ENCODE measurements around the gene CCT6A. TPM values are rescaled to one million over a fixed set of nuclear protein-coding genes. Genes with fewer than 3 reads are reported as not detected.
"Not testable (repeated sequence)": the region's sequence is repeated elsewhere in the genome, so short reads cannot be mapped to it uniquely, and the experiment has no call there.

The CCT6A gene, protein sequence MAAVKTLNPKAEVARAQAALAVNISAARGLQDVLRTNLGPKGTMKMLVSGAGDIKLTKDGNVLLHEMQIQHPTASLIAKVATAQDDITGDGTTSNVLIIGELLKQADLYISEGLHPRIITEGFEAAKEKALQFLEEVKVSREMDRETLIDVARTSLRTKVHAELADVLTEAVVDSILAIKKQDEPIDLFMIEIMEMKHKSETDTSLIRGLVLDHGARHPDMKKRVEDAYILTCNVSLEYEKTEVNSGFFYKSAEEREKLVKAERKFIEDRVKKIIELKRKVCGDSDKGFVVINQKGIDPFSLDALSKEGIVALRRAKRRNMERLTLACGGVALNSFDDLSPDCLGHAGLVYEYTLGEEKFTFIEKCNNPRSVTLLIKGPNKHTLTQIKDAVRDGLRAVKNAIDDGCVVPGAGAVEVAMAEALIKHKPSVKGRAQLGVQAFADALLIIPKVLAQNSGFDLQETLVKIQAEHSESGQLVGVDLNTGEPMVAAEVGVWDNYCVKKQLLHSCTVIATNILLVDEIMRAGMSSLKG
- total RNA-seq = 259 and 263 TPM in 2 replicates

DNA sequence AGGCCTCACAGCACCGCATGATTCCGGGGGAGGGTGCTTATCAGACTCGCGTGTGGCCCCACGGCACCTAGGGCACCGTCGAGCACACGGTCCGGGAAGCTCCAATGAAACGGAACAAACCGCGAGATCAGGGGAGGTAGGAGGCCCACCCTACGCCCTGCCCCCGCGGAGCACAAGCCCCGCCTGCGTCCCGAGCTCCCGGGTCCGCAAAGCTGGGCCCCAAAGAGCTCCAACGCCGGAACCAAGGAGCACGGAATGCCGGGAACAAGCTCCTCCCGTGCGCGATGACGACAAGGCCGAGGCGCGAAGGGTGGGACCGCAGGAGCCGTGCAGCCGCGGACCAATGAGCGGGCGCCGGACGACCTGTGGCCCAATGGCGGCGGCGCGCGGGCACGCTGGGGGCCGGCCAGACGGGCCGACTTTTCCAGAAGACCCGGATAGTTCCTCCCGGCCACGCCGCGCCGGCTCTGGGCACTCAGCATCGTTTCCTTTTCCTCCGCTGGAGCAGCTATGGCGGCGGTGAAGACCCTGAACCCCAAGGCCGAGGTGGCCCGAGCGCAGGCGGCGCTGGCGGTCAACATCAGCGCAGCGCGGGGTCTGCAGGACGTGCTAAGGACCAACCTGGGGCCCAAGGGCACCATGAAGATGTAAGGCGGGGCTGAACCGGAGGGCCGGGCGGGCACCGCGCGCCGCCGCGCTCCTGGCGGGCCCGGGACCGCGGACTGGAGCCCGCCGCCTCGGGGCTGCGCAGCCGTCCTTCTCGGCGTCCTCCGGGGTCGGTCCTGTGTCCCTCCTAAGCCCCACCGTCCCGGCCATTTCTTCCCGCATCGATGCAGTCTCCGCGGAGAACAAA, at the start of gene CCT6A, which contains the start of gene PSPH:
Gene CCT6A (plus strand): TSS at position 427 of the 853 bp plus-strand sequence. CDS start 84 bp downstream, at position 511.
Gene PSPH (minus strand): TSS at position 106 of the 853 bp plus-strand sequence. CDS start 30,232 bp downstream, outside the sequence.
- peak within 1 kb of the TSS; percentile 93 for H3K27ac Mint-ChIP-seq
- H3K4me1 Mint-ChIP-seq (ENCODE audit: low read depth) = peaks cover 36% of the 10 kb centered on the region
- H3K27me3 Mint-ChIP-seq (ENCODE audit: low read depth) = no peaks in the 10 kb centered on the region
- peaks cover 51% of the 10 kb centered on the region for H3K36me3 Mint-ChIP-seq (ENCODE audit: low read depth)
- intact Hi-C loops (cut with micrococcal nuclease) = loop anchor here (1.0 to 5.0 kb wide), 7 partner anchors 13 to 479 kb away; partner anchors contain the start of genes CHCHD2, MRPS17, NIPSNAP2 and SUMF2
- H3K4me3 Mint-ChIP-seq (ENCODE audit: low read depth) = peak within 1 kb of the TSS; percentile 95
- H3K9me3 Mint-ChIP-seq = no peaks in the 10 kb centered on the region
- DNase-seq (ENCODE audit: low spot score) = peak; percentile 87

- H3K4me1 Mint-ChIP-seq (ENCODE audit: low read depth) = peaks cover 16% of the 10 kb centered on the region
- peaks cover 13% of the 10 kb centered on the region for H3K36me3 Mint-ChIP-seq (ENCODE audit: low read depth)
- no peak overlapping the region for H3K4me3 Mint-ChIP-seq (ENCODE audit: low read depth)
- H3K9me3 Mint-ChIP-seq = no peaks in the 10 kb centered on the region
- intact Hi-C loops (cut with micrococcal nuclease) = loop anchor here (1.0 kb wide), 1 partner anchor 71 kb away; no protein-coding TSS in a partner anchor
- no peak for DNase-seq (ENCODE audit: low spot score)
- no peak overlapping the region for H3K27ac Mint-ChIP-seq
- H3K27me3 Mint-ChIP-seq (ENCODE audit: low read depth) = no peaks in the 10 kb centered on the region
Observed at GRCh38 chr7:56003749-56004148, 47.8 kb upstream of the CCT6A start.

DNA sequence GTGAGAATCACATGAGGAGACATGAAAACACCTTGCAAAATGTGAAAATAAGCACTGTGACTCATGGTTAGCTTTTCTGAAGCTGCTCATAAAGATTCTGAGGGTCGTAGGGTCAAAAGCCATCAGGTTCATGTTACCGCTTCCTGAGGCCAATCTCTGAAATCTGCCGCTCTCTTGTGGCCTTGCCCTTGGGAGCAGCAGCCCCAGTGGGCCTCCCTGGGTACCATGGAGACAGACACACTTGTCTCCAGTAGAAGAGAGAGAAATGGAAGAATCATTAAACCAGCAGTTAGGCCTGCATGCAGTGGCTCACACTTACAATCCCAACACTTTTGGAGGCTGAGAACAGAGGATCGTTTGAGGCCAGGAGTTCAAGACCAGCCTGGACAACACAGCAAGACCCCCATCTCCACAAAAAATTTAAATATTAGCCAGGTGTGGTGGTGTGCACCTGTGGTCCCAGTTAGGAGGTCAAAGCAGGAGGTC, 44.4 kb upstream of the CCT6A start:
- no peaks in the 10 kb centered on the region for H3K9me3 Mint-ChIP-seq
- no peaks in the 10 kb centered on the region for H3K27me3 Mint-ChIP-seq (ENCODE audit: low read depth)
- H3K4me3 Mint-ChIP-seq (ENCODE audit: low read depth) = no peak overlapping the region
- peaks cover 2% of the 10 kb centered on the region for H3K4me1 Mint-ChIP-seq (ENCODE audit: low read depth)
- intact Hi-C loops (cut with micrococcal nuclease) = no loop called here
- peaks cover 9% of the 10 kb centered on the region for H3K36me3 Mint-ChIP-seq (ENCODE audit: low read depth)
- no peak overlapping the region for H3K27ac Mint-ChIP-seq
- no peak for DNase-seq (ENCODE audit: low spot score)

DNA sequence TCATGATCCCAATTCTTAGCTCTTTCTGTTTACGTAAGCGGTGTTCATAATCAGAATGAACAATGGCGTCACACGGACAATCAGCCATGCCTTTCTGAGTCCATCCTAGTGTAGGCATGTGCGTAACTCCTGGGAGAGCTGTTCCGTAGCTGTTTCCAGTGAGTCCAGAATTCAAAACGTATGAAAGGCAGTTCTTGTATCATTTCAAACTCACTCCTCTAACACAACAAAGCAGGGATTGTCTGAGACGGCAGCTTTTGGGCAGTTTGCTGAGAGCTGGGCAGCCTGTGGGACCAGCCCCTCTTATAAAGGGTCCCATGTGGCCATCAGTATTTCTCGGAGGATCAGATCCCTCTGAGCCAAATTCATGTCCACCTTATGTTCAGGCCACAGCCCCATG, 43.7 kb upstream of the CCT6A start:
- Mint-ChIP-seq H3K4me3 (ENCODE audit: low read depth) (no peak overlapping the region), H3K36me3 (ENCODE audit: low read depth) (peaks cover 9% of the 10 kb centered on the region), H3K9me3 (no peaks in the 10 kb centered on the region), H3K27me3 (ENCODE audit: low read depth) (no peaks in the 10 kb centered on the region), H3K4me1 (ENCODE audit: low read depth) (peaks cover 2% of the 10 kb centered on the region), H3K27ac (no peak overlapping the region)
- intact Hi-C loops (cut with micrococcal nuclease) = no loop called here
- no peak for DNase-seq (ENCODE audit: low spot score)

GRCh38 chr7:56009695-56010094, 41.9 kb upstream of the CCT6A start:
- intact Hi-C loops (cut with micrococcal nuclease) = no loop called here
- Mint-ChIP-seq H3K9me3 (no peaks in the 10 kb centered on the region), H3K4me1 (ENCODE audit: low read depth) (peaks cover 2% of the 10 kb centered on the region), H3K4me3 (ENCODE audit: low read depth) (no peak overlapping the region), H3K27me3 (ENCODE audit: low read depth) (no peaks in the 10 kb centered on the region), H3K36me3 (ENCODE audit: low read depth) (peaks cover 16% of the 10 kb centered on the region), H3K27ac (no peak overlapping the region)
- no peak for DNase-seq (ENCODE audit: low spot score)

- intact Hi-C loops (cut with micrococcal nuclease); H3K27me3 Mint-ChIP-seq (ENCODE audit: low read depth); H3K27ac Mint-ChIP-seq; H3K4me3 Mint-ChIP-seq (ENCODE audit: low read depth); H3K9me3 Mint-ChIP-seq; DNase-seq (ENCODE audit: low spot score); H3K4me1 Mint-ChIP-seq (ENCODE audit: low read depth): not testable (repeated sequence)
- H3K36me3 Mint-ChIP-seq (ENCODE audit: low read depth) = peaks cover 20% of the 10 kb centered on the region
Observed at GRCh38 chr7:56017015-56017414, 34.5 kb upstream of the CCT6A start.

GRCh38 chr7:56019501-56019900, 32.1 kb upstream of the CCT6A start:
- Mint-ChIP-seq H3K4me3 (ENCODE audit: low read depth) (no peak overlapping the region), H3K27ac (no peak overlapping the region), H3K27me3 (ENCODE audit: low read depth) (no peaks in the 10 kb centered on the region), H3K36me3 (ENCODE audit: low read depth) (peaks cover 14% of the 10 kb centered on the region), H3K9me3 (no peaks in the 10 kb centered on the region), H3K4me1 (ENCODE audit: low read depth) (no peaks in the 10 kb centered on the region)
- intact Hi-C loops (cut with micrococcal nuclease) = no loop called here
- no peak for DNase-seq (ENCODE audit: low spot score)

DNA sequence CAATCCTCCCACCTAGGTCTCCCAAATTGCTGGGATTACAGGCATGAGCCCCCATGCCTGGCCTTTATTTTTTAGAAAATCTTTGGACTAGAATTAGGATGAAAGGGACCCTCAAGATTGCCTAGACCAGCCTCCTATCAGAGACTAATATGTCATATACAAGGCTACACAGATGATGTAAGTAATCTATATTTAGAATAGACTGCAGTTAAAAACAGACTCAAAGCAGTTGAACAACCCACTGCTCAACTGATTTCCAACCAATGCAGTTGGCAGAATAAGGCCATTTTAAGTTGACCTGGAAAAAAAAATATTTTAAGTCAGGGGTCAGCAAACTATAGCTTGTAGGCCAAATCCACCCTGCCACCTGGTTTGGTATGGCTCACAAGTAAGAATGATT, 28.1 kb upstream of the CCT6A start:
- Mint-ChIP-seq H3K4me1 (ENCODE audit: low read depth) (peaks cover 2% of the 10 kb centered on the region), H3K9me3 (no peaks in the 10 kb centered on the region), H3K27me3 (ENCODE audit: low read depth) (no peaks in the 10 kb centered on the region), H3K4me3 (ENCODE audit: low read depth) (no peak overlapping the region), H3K36me3 (ENCODE audit: low read depth) (peaks cover 20% of the 10 kb centered on the region), H3K27ac (no peak overlapping the region)
- DNase-seq (ENCODE audit: low spot score) = no peak
- intact Hi-C loops (cut with micrococcal nuclease) = no loop called here

DNA sequence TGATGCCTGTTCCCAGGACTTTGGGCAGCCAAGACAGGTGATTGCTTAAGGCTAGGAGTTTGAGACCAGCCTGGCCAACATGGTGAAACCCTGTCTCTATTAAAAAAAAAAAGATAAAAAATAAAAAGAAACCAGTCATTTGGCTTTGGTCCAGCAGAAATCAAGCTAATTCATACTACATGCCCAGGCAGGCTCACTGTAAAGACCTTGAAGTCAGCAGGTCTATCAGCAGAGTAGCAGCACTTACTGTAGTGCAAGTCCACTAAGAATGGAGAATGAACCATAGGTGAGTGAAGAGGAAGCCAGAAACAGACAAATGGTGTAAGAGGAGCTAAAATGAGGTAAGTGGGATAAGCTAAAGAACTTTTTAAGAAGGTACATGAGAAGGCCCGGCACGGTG, 25.0 kb upstream of the CCT6A start:
- intact Hi-C loops (cut with micrococcal nuclease) = no loop called here
- H3K36me3 Mint-ChIP-seq (ENCODE audit: low read depth) = peaks cover 24% of the 10 kb centered on the region
- H3K9me3 Mint-ChIP-seq = no peaks in the 10 kb centered on the region
- DNase-seq (ENCODE audit: low spot score) = no peak
- H3K4me3 Mint-ChIP-seq (ENCODE audit: low read depth) = no peak overlapping the region
- no peaks in the 10 kb centered on the region for H3K27me3 Mint-ChIP-seq (ENCODE audit: low read depth)
- H3K4me1 Mint-ChIP-seq (ENCODE audit: low read depth) = peaks cover 2% of the 10 kb centered on the region
- H3K27ac Mint-ChIP-seq = no peak overlapping the region

DNA sequence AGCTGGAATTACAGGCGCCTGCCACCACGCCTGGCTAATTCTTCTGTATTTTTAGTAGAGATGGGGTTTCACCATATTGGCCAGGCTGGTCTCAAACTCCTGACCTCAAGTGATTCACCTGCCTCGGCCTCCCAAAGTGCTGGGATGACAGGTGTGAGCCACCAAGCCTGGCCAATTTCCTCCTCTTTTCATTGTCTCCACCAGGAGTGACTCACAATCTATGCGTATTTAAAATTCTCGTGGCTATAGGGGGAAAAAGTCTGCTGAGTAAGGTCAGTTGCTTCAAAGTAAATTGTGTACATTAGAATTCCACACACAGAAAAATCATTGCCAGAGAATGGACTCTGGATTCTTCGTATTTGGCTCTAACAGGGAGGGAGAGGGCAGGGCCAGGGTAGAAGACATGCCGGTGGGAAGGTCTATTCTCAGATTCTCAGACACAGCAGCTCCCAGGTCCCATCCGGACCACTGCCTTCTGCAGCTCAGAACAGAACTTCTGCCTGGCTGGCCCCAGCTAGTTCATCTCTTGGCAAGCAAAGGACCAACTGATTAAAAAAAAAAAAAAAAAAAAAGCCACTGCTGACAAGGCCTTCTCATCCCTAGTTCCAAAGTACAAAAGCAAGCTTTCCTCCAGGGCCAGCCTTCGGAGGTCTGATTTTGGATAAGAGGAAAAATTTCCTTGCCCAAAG, 22.5 kb upstream of the CCT6A start:
- Mint-ChIP-seq H3K4me3 (ENCODE audit: low read depth) (no peak overlapping the region), H3K27me3 (ENCODE audit: low read depth) (no peaks in the 10 kb centered on the region), H3K36me3 (ENCODE audit: low read depth) (peaks cover 31% of the 10 kb centered on the region), H3K9me3 (no peaks in the 10 kb centered on the region), H3K27ac (no peak overlapping the region), H3K4me1 (ENCODE audit: low read depth) (peaks cover 14% of the 10 kb centered on the region)
- intact Hi-C loops (cut with micrococcal nuclease) = no loop called here
- DNase-seq (ENCODE audit: low spot score) = no peak

DNA sequence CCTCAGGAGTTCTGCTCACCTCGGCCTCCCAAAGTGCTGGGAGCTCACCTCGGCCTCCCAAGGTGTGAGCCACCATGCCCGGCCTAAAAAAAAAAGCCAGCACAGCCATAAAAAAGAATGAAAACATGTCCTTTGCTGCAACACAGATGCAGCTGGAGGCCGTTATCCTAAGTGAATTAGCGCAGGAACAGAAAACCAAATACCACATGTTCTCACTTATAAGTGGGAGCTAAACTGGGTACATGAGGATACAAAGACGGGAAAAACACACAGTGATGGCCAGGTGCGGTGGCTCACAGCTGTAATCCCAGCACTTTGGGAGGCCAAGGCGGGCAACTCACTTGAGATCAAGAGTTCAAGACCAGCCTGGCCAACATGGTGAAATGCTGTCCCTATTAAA, 21.2 kb upstream of the CCT6A start:
- intact Hi-C loops (cut with micrococcal nuclease) = no loop called here
- no peak overlapping the region for H3K4me3 Mint-ChIP-seq (ENCODE audit: low read depth)

GRCh38 chr7:56031556-56031955, 20.0 kb upstream of the CCT6A start:
- DNase-seq (ENCODE audit: low spot score); H3K27ac Mint-ChIP-seq; H3K27me3 Mint-ChIP-seq (ENCODE audit: low read depth); H3K9me3 Mint-ChIP-seq; intact Hi-C loops (cut with micrococcal nuclease): not testable (repeated sequence)
- Mint-ChIP-seq H3K36me3 (ENCODE audit: low read depth) (peaks cover 23% of the 10 kb centered on the region), H3K4me1 (ENCODE audit: low read depth) (peaks cover 13% of the 10 kb centered on the region), H3K4me3 (ENCODE audit: low read depth) (peak overlapping the region; percentile 15)

More for the DNA sequence above, 21.2 kb upstream of the CCT6A start:
- Mint-ChIP-seq H3K9me3 (no peaks in the 10 kb centered on the region), H3K4me1 (ENCODE audit: low read depth) (peaks cover 14% of the 10 kb centered on the region), H3K36me3 (ENCODE audit: low read depth) (peaks cover 27% of the 10 kb centered on the region), H3K27ac (no peak overlapping the region), H3K27me3 (ENCODE audit: low read depth) (no peaks in the 10 kb centered on the region)
- no peak for DNase-seq (ENCODE audit: low spot score)
